ENCODE results near the gene HIRA. TPM values are rescaled to one million over a fixed set of nuclear protein-coding genes. Genes with fewer than 3 reads are reported as not detected.

Gene HIRA
- total and polyA plus RNA-seq, 9 of the 15 experiments (the other 6 are each of a cell fraction or from before 2014, with no cell fraction given): 0.96 to 132 (median 58.4) TPM

DNA sequence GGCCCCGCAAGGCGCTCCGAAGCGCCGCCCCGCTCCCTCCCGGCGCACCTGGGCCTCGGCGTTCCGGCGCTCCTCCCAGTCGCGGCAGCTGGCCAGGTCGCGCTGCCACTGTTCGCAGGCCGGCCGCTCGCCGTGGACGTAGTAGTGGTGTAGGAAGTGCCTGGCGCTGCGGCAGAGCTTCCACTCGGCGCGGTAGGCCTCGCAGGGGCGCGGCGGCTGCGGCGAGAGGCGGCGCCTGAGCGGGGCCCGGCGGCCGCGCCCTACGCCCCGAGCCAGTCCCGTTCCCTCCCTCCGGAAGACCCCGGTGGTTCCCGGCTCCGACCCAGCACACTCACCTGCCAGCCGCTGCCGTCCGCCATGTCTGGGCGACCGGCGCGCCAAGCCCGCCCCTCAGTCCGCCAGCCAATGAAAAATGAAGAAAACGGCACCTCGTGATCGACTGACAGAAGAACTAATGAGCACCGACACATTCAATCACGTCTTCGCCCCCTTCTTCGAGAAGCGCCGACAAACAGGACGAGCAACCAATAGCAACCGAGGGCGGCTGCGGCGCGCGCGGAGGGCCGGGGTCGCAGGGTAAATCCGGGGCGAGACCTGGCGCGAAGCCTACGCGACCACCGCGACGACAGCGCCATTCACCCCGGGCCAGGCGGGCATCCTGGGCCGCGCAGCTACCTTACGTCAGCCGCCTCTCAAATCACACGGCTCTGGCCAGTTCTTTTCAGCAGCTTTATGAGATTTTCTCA, 16.0 kb upstream of the HIRA start, which contains the start of gene C22orf39 (continued):
- TF ChIP-seq KDM5B (IDR thresholded peaks at IDR 0.05; ENCODE audit: insufficient replicate concordance, low read depth, low read length) (peak; percentile 99), TAF9B (IDR thresholded peaks at IDR 0.05; ENCODE audit: partially characterized antibody) (no peak), TBL1XR1 (IDR thresholded peaks at IDR 0.05; ENCODE audit: low read length in 2 of 2) (peak; percentile 42 to 68; a peak in 3 of 4 replicates), RBM15 (IDR thresholded peaks at IDR 0.05; ENCODE audit: insufficient read depth, low read length) (no peak), MCM2 (IDR thresholded peaks at IDR 0.05; ENCODE audit: low read depth) (no peak), SIN3A (IDR thresholded peaks at IDR 0.05; ENCODE audit: borderline replicate concordance in 2 of 2, control insufficient read depth in 1 of 2, low read depth in 2 of 2, low read length in 2 of 2) (peak in 1 of 2 experiments; percentile 28; a peak in 3 of 4 replicates), EGR1 (conservative IDR thresholded peaks at IDR 0.05) (peak; percentile 83), ZNF133 (CRISPR knock-in tag; IDR thresholded peaks at IDR 0.05) (peak; percentile 54; the same call in 1 of the 2 replicates)
- TF ChIP-seq, protein P1, sequence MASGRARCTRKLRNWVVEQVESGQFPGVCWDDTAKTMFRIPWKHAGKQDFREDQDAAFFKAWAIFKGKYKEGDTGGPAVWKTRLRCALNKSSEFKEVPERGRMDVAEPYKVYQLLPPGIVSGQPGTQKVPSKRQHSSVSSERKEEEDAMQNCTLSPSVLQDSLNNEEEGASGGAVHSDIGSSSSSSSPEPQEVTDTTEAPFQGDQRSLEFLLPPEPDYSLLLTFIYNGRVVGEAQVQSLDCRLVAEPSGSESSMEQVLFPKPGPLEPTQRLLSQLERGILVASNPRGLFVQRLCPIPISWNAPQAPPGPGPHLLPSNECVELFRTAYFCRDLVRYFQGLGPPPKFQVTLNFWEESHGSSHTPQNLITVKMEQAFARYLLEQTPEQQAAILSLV (tag; IDR thresholded peaks at IDR 0.05): no peak
- TF ChIP-seq, protein P2, sequence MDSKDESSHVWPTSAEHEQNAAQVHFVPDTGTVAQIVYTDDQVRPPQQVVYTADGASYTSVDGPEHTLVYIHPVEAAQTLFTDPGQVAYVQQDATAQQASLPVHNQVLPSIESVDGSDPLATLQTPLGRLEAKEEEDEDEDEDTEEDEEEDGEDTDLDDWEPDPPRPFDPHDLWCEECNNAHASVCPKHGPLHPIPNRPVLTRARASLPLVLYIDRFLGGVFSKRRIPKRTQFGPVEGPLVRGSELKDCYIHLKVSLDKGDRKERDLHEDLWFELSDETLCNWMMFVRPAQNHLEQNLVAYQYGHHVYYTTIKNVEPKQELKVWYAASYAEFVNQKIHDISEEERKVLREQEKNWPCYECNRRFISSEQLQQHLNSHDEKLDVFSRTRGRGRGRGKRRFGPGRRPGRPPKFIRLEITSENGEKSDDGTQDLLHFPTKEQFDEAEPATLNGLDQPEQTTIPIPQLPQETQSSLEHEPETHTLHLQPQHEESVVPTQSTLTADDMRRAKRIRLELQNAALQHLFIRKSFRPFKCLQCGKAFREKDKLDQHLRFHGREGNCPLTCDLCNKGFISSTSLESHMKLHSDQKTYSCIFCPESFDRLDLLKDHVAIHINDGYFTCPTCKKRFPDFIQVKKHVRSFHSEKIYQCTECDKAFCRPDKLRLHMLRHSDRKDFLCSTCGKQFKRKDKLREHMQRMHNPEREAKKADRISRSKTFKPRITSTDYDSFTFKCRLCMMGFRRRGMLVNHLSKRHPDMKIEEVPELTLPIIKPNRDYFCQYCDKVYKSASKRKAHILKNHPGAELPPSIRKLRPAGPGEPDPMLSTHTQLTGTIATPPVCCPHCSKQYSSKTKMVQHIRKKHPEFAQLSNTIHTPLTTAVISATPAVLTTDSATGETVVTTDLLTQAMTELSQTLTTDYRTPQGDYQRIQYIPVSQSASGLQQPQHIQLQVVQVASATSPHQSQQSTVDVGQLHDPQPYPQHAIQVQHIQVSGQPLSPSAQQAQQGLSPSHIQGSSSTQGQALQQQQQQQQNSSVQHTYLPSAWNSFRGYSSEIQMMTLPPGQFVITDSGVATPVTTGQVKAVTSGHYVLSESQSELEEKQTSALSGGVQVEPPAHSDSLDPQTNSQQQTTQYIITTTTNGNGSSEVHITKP (IDR thresholded peaks at IDR 0.05; ENCODE audit: partially characterized antibody): peak; percentile 39
- TF ChIP-seq, protein P3, sequence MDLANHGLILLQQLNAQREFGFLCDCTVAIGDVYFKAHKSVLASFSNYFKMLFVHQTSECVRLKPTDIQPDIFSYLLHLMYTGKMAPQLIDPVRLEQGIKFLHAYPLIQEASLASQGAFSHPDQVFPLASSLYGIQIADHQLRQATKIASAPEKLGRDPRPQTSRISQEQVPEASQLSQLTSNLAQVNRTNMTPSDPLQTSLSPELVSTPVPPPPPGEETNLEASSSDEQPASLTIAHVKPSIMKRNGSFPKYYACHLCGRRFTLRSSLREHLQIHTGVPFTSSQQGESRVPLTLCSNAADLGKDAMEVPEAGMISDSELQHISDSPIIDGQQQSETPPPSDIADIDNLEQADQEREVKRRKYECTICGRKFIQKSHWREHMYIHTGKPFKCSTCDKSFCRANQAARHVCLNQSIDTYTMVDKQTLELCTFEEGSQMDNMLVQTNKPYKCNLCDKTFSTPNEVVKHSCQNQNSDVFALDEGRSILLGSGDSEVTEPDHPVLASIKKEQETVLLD (IDR thresholded peaks at IDR 0.05): no peak
- TF ChIP-seq, protein P4, sequence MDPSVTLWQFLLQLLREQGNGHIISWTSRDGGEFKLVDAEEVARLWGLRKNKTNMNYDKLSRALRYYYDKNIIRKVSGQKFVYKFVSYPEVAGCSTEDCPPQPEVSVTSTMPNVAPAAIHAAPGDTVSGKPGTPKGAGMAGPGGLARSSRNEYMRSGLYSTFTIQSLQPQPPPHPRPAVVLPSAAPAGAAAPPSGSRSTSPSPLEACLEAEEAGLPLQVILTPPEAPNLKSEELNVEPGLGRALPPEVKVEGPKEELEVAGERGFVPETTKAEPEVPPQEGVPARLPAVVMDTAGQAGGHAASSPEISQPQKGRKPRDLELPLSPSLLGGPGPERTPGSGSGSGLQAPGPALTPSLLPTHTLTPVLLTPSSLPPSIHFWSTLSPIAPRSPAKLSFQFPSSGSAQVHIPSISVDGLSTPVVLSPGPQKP (CRISPR knock-in tag; IDR thresholded peaks at IDR 0.05): no peak
- TF ChIP-seq, protein P5, sequence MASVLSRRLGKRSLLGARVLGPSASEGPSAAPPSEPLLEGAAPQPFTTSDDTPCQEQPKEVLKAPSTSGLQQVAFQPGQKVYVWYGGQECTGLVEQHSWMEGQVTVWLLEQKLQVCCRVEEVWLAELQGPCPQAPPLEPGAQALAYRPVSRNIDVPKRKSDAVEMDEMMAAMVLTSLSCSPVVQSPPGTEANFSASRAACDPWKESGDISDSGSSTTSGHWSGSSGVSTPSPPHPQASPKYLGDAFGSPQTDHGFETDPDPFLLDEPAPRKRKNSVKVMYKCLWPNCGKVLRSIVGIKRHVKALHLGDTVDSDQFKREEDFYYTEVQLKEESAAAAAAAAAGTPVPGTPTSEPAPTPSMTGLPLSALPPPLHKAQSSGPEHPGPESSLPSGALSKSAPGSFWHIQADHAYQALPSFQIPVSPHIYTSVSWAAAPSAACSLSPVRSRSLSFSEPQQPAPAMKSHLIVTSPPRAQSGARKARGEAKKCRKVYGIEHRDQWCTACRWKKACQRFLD (CRISPR knock-in tag; IDR thresholded peaks at IDR 0.05): peak; percentile 96
- TF ChIP-seq, protein P6, sequence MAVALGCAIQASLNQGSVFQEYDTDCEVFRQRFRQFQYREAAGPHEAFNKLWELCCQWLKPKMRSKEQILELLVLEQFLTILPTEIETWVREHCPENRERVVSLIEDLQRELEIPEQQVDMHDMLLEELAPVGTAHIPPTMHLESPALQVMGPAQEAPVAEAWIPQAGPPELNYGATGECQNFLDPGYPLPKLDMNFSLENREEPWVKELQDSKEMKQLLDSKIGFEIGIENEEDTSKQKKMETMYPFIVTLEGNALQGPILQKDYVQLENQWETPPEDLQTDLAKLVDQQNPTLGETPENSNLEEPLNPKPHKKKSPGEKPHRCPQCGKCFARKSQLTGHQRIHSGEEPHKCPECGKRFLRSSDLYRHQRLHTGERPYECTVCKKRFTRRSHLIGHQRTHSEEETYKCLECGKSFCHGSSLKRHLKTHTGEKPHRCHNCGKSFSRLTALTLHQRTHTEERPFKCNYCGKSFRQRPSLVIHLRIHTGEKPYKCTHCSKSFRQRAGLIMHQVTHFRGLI (CRISPR knock-in tag; IDR thresholded peaks at IDR 0.05): 0 out of 2 replicates have a peak, but pooled peaks have one; percentile 4
